ENCODE data around the gene SENP3. TPM values are rescaled to one million over a fixed set of nuclear protein-coding genes. Genes with fewer than 3 reads are reported as not detected.

The SENP3 gene
- total and polyA plus RNA-seq, 2 of the 13 experiments (the other 11 are each of a cell fraction or from before 2014, with no cell fraction given), result 55.8 to 75.4 TPM

DNA sequence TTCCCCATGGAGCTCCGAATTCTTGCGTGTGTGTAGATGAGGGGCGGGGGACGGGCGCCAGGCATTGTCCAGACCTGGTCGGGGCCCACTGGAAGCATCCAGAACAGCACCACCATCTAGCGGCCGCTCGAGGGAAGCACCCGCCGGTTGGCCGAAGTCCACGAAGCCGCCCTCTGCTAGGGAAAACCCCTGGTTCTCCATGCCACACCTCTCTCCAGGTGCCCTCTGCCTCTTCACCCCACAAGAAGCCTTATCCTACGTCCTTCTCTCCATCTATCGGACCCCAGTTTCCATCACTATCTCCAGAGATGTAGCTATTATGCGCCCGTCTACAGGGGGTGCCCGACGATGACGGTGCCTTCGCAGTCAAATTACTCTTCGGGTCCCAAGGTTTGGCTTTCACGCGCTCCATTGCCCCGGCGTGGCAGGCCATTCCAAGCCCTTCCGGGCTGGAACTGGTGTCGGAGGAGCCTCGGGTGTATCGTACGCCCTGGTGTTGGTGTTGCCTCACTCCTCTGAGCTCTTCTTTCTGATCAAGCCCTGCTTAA is 617 bp upstream of the SENP3 start (continued):
- TF ChIP-seq ZNF646 (CRISPR knock-in tag; IDR thresholded peaks at IDR 0.05) (no peak), TOPORS (CRISPR knock-in tag; IDR thresholded peaks at IDR 0.05) (no peak; the same call in 1 of the 2 replicates), ZBTB25 (CRISPR knock-in tag; IDR thresholded peaks at IDR 0.05) (no peak), CENPX (CRISPR knock-in tag; IDR thresholded peaks at IDR 0.05) (no peak), BRF2 (CRISPR knock-in tag; IDR thresholded peaks at IDR 0.05) (no peak), ISX (CRISPR knock-in tag; conservative IDR thresholded peaks at IDR 0.05) (no peak), ATF6 (CRISPR knock-in tag; conservative IDR thresholded peaks at IDR 0.05) (no peak), HOXA3 (CRISPR knock-in tag; IDR thresholded peaks at IDR 0.05) (no peak), PRPF4 (IDR thresholded peaks at IDR 0.05; ENCODE audit: low read depth, low read length, poor library complexity, severe bottlenecking) (no peak), ZNF501 (CRISPR knock-in tag; IDR thresholded peaks at IDR 0.05) (peak; percentile 67; the same call in 1 of the 2 replicates)
- TF ChIP-seq, protein P1, sequence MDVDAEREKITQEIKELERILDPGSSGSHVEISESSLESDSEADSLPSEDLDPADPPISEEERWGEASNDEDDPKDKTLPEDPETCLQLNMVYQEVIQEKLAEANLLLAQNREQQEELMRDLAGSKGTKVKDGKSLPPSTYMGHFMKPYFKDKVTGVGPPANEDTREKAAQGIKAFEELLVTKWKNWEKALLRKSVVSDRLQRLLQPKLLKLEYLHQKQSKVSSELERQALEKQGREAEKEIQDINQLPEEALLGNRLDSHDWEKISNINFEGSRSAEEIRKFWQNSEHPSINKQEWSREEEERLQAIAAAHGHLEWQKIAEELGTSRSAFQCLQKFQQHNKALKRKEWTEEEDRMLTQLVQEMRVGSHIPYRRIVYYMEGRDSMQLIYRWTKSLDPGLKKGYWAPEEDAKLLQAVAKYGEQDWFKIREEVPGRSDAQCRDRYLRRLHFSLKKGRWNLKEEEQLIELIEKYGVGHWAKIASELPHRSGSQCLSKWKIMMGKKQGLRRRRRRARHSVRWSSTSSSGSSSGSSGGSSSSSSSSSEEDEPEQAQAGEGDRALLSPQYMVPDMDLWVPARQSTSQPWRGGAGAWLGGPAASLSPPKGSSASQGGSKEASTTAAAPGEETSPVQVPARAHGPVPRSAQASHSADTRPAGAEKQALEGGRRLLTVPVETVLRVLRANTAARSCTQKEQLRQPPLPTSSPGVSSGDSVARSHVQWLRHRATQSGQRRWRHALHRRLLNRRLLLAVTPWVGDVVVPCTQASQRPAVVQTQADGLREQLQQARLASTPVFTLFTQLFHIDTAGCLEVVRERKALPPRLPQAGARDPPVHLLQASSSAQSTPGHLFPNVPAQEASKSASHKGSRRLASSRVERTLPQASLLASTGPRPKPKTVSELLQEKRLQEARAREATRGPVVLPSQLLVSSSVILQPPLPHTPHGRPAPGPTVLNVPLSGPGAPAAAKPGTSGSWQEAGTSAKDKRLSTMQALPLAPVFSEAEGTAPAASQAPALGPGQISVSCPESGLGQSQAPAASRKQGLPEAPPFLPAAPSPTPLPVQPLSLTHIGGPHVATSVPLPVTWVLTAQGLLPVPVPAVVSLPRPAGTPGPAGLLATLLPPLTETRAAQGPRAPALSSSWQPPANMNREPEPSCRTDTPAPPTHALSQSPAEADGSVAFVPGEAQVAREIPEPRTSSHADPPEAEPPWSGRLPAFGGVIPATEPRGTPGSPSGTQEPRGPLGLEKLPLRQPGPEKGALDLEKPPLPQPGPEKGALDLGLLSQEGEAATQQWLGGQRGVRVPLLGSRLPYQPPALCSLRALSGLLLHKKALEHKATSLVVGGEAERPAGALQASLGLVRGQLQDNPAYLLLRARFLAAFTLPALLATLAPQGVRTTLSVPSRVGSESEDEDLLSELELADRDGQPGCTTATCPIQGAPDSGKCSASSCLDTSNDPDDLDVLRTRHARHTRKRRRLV (CRISPR knock-in tag; IDR thresholded peaks at IDR 0.05), result 0 out of 2 replicates have a peak, but pooled peaks have one; percentile 80
- TF ChIP-seq, protein P2, sequence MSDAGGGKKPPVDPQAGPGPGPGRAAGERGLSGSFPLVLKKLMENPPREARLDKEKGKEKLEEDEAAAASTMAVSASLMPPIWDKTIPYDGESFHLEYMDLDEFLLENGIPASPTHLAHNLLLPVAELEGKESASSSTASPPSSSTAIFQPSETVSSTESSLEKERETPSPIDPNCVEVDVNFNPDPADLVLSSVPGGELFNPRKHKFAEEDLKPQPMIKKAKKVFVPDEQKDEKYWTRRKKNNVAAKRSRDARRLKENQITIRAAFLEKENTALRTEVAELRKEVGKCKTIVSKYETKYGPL (CRISPR knock-in tag; IDR thresholded peaks at IDR 0.05), result no peak
